ENCODE results near the gene AOAH.

Gene AOAH

GRCh38 chr7:36638140-36638539, 86.2 kb downstream of the AOAH start:
- no peak for ATAC-seq

GRCh38 chr7:36637417-36637816, 86.9 kb downstream of the AOAH start:
- ATAC-seq = no peak
- TF ChIP-seq PPARA (CRISPR knock-in tag; IDR thresholded peaks at IDR 0.05; ENCODE audit: borderline replicate concordance) (no peak), ARNTL (CRISPR knock-in tag; IDR thresholded peaks at IDR 0.05; ENCODE audit: borderline replicate concordance, low read depth) (no peak)

More at GRCh38 chr7:36638140-36638539, 86.2 kb downstream of the AOAH start:
- TF ChIP-seq CSDC2 (CRISPR knock-in tag; IDR thresholded peaks at IDR 0.05) (no peak), TCF4 (CRISPR knock-in tag; IDR thresholded peaks at IDR 0.05; ENCODE audit: borderline replicate concordance) (no peak), PATZ1 (CRISPR knock-in tag; IDR thresholded peaks at IDR 0.05; ENCODE audit: borderline replicate concordance) (no peak), PPARA (CRISPR knock-in tag; IDR thresholded peaks at IDR 0.05; ENCODE audit: borderline replicate concordance) (no peak)

- TF ChIP-seq ZFP3 (CRISPR knock-in tag; IDR thresholded peaks at IDR 0.05) (no peak), CSRNP3 (CRISPR knock-in tag; IDR thresholded peaks at IDR 0.05) (no peak), SNAI2 (CRISPR knock-in tag; IDR thresholded peaks at IDR 0.05) (no peak), ISL1 (CRISPR knock-in tag; IDR thresholded peaks at IDR 0.05) (no peak), BACH2 (CRISPR knock-in tag; IDR thresholded peaks at IDR 0.05; ENCODE audit: borderline replicate concordance) (no peak)
- no peak for ATAC-seq
Observed at GRCh38 chr7:36636126-36636525, 88.2 kb downstream of the AOAH start.

- no peak for ATAC-seq
- TF ChIP-seq GLIS3 (CRISPR knock-in tag; IDR thresholded peaks at IDR 0.05) (no peak), ZNF565 (CRISPR knock-in tag; conservative IDR thresholded peaks at IDR 0.05; ENCODE audit: low read depth) (no peak), ZNF8 (CRISPR knock-in tag; IDR thresholded peaks at IDR 0.05) (no peak), OSR1 (CRISPR knock-in tag; IDR thresholded peaks at IDR 0.05) (no peak), PATZ1 (CRISPR knock-in tag; IDR thresholded peaks at IDR 0.05; ENCODE audit: borderline replicate concordance) (no peak), RARB (CRISPR knock-in tag; IDR thresholded peaks at IDR 0.05) (no peak), ESRRG (CRISPR knock-in tag; IDR thresholded peaks at IDR 0.05) (no peak), TCF4 (CRISPR knock-in tag; IDR thresholded peaks at IDR 0.05; ENCODE audit: borderline replicate concordance) (no peak), SNAI2 (CRISPR knock-in tag; IDR thresholded peaks at IDR 0.05) (no peak), ISL1 (CRISPR knock-in tag; IDR thresholded peaks at IDR 0.05) (no peak), POU6F1 (CRISPR knock-in tag; IDR thresholded peaks at IDR 0.05; ENCODE audit: borderline replicate concordance, low read depth) (no peak)
- TF ChIP-seq, protein P1, sequence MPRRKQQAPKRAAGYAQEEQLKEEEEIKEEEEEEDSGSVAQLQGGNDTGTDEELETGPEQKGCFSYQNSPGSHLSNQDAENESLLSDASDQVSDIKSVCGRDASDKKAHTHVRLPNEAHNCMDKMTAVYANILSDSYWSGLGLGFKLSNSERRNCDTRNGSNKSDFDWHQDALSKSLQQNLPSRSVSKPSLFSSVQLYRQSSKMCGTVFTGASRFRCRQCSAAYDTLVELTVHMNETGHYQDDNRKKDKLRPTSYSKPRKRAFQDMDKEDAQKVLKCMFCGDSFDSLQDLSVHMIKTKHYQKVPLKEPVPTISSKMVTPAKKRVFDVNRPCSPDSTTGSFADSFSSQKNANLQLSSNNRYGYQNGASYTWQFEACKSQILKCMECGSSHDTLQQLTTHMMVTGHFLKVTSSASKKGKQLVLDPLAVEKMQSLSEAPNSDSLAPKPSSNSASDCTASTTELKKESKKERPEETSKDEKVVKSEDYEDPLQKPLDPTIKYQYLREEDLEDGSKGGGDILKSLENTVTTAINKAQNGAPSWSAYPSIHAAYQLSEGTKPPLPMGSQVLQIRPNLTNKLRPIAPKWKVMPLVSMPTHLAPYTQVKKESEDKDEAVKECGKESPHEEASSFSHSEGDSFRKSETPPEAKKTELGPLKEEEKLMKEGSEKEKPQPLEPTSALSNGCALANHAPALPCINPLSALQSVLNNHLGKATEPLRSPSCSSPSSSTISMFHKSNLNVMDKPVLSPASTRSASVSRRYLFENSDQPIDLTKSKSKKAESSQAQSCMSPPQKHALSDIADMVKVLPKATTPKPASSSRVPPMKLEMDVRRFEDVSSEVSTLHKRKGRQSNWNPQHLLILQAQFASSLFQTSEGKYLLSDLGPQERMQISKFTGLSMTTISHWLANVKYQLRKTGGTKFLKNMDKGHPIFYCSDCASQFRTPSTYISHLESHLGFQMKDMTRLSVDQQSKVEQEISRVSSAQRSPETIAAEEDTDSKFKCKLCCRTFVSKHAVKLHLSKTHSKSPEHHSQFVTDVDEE (CRISPR knock-in tag; IDR thresholded peaks at IDR 0.05) = no peak
Observed at GRCh38 chr7:36635091-36635490, 89.2 kb downstream of the AOAH start.

Data from SK-N-SH treated with all-trans-retinoic acid at 6 μM for 48 hours (cell line).